Smooth muscle cell (in vitro differentiated cells): ENCODE measurements around the gene ASB13. TPM values are rescaled to one million over a fixed set of nuclear protein-coding genes. Genes with fewer than 3 reads are reported as not detected.

Experiments used
- DNase-seq: peaks from one replicate; lab custom pipeline; 2025; ENCODE audit not compliant: unreplicated experiment; lab: John Stamatoyannopoulos, UW
- H2AFZ ChIP-seq: fragments of 200-600 bp; sonication (generic); 2 replicates; pipeline ENCODE4 v1.6.0; 2016; ENCODE audit warnings: antibody characterized with exemption, low read depth, mild to moderate bottlenecking
- H3F3A ChIP-seq: fragments of 200-600 bp; sonication (generic); 2 replicates; pipeline ENCODE4 v1.6.0; 2017; ENCODE audit warnings: antibody characterized with exemption, low read depth
- H3K27ac ChIP-seq: fragments of 200-600 bp; sonication (generic); 2 replicates; pipeline ENCODE4 v1.5.1; 2016; ENCODE audit warnings: low read depth, mild to moderate bottlenecking
- H3K27me3 ChIP-seq: fragments of 200-600 bp; sonication (generic); 2 replicates; pipeline ENCODE4 v1.6.1; 2016; ENCODE audit warnings: low read depth, mild to moderate bottlenecking
- H3K36me3 ChIP-seq: fragments of 200-600 bp; sonication (generic); 2 replicates; pipeline ENCODE4 v1.5.1; 2016; ENCODE audit warnings: low read depth
- H3K4me1 ChIP-seq: fragments of 200-600 bp; sonication (generic); 2 replicates; pipeline ENCODE4 v1.5.1; 2016; ENCODE audit warnings: low read depth
- H3K4me2 ChIP-seq: fragments of 200-600 bp; sonication (generic); 2 replicates; pipeline ENCODE4 v1.6.0; 2016; ENCODE audit warnings: mild to moderate bottlenecking
- H3K4me3 ChIP-seq: fragments of 200-600 bp; sonication (generic); 2 replicates; pipeline ENCODE4 v1.5.1; 2016; ENCODE audit warnings: mild to moderate bottlenecking
- H3K79me2 ChIP-seq: fragments of 200-600 bp; sonication (generic); 2 replicates; pipeline ENCODE4 v1.6.0; 2016; ENCODE audit warnings: low read depth, mild to moderate bottlenecking
- H3K9ac ChIP-seq: fragments of 200-600 bp; sonication (generic); 2 replicates; pipeline ENCODE4 v1.6.0; 2016; ENCODE audit warnings: low read depth
- H3K9me3 ChIP-seq: fragments of 200-600 bp; sonication (generic); replicated peaks from 2 replicates; pipeline ENCODE4 v1.5.1; 2016; ENCODE audit warnings: low read depth
- H4K20me1 ChIP-seq: fragments of 200-600 bp; sonication (generic); 2 replicates; pipeline ENCODE4 v1.6.0; 2016; ENCODE audit warnings: low read depth
- CTCF ChIP-seq: fragments of 200-600 bp; sonication (generic); IDR thresholded peaks from 2 replicates; pipeline ENCODE4 v1.5.1; 2017; ENCODE audit warnings: borderline replicate concordance, mild to moderate bottlenecking, antibody characterized with exemption; ENCODE audit not compliant: insufficient read depth, poor library complexity, severe bottlenecking
- WGBS: methylation state at CpG from one replicate; pipeline ENCODE4 v1.1.7; 2016; ENCODE audit warnings: low lambda C conversion rate; 5-methylcytosine and 5-hydroxymethylcytosine counted together
- polyA plus RNA-seq: library from polyadenylated mRNA; unstranded; fragments of >200 nt; fragmentation: Nextera tagmentation; extraction: Ambion mirVana; gene quantifications from 2 replicates; pipeline ENCODE4 v1.2.1, GENCODE V29; 2016
- total RNA-seq: library from RNA; depleted of rRNA; stranded (reverse); fragments of >200 nt; gene quantifications from 2 replicates; pipeline ENCODE4 v1.2.3, GENCODE V29; 2014

ASB13 gene
- total and polyA plus RNA-seq, 2 experiments from 2014 or later, result 12.6 to 34.7 TPM

GRCh38 chr10:5648494-5649457, 17.6 kb downstream of the ASB13 start:
- H3F3A ChIP-seq, result peaks cover 33% of the 10 kb centered on the region
- H3K27me3 ChIP-seq, result no peaks in the 10 kb centered on the region
- no peak for DNase-seq
- H3K4me2 ChIP-seq, result no peak overlapping the region
- no peak overlapping the region for H3K9ac ChIP-seq
- H3K4me1 ChIP-seq, result peaks cover 11% of the 10 kb centered on the region
- no peaks in the 10 kb centered on the region for H4K20me1 ChIP-seq
- no peaks in the 10 kb centered on the region for H3K36me3 ChIP-seq
- no peaks in the 10 kb centered on the region for H3K9me3 ChIP-seq
- no peak for TF ChIP-seq CTCF
- no peak overlapping the region for H3K4me3 ChIP-seq
- peaks cover 4% of the 10 kb centered on the region for H3K79me2 ChIP-seq
- no peak overlapping the region for H2AFZ ChIP-seq
- WGBS, result 94% methylated on average over 50 of the region's 50 CpGs
- H3K27ac ChIP-seq, result no peak overlapping the region

- no peak for TF ChIP-seq CTCF
- WGBS, result 97% methylated on average over 11 of the region's 11 CpGs
Observed at GRCh38 chr10:5647507-5648240, 18.7 kb downstream of the ASB13 start.

GRCh38 chr10:5645944-5646617, 20.3 kb downstream of the ASB13 start:
- no peak for DNase-seq
- no peak for TF ChIP-seq CTCF
- Histone ChIP-seq H3K9ac (peak overlapping the region; percentile 22), H3K4me3 (no peak overlapping the region), H3K27me3 (no peaks in the 10 kb centered on the region), H2AFZ (no peak overlapping the region), H4K20me1 (no peaks in the 10 kb centered on the region), H3K79me2 (peaks cover 4% of the 10 kb centered on the region), H3K27ac (peak overlapping the region; percentile 69), H3K4me2 (peak overlapping the region; percentile 17), H3K4me1 (peaks cover 1% of the 10 kb centered on the region), H3F3A (peaks cover 31% of the 10 kb centered on the region), H3K36me3 (no peaks in the 10 kb centered on the region), H3K9me3 (no peaks in the 10 kb centered on the region)
- 47% methylated on average over 21 of the region's 21 CpGs for WGBS

More at GRCh38 chr10:5647507-5648240, 18.7 kb downstream of the ASB13 start:
- Histone ChIP-seq H3K4me2 (no peak overlapping the region), H3K27me3 (no peaks in the 10 kb centered on the region), H3K9me3 (no peaks in the 10 kb centered on the region), H2AFZ (no peak overlapping the region), H3K36me3 (no peaks in the 10 kb centered on the region), H3K27ac (no peak overlapping the region), H4K20me1 (no peaks in the 10 kb centered on the region), H3K4me3 (no peak overlapping the region), H3K79me2 (peaks cover 4% of the 10 kb centered on the region), H3K4me1 (peaks cover 11% of the 10 kb centered on the region), H3F3A (peaks cover 37% of the 10 kb centered on the region), H3K9ac (no peak overlapping the region)
- DNase-seq, result no peak
